Putamen (tissue), 1 donor: Measurements from ENCODE around the gene PADI3.
A peak's percentile ranks its signal among the peaks of the same experiment; 100 is the strongest.

Source experiments
- DNase-seq: peaks from one replicate; pipeline ENCODE4 v3.0.0-alpha.2; 2016; ENCODE audit warnings: low spot score

The PADI3 gene

DNA sequence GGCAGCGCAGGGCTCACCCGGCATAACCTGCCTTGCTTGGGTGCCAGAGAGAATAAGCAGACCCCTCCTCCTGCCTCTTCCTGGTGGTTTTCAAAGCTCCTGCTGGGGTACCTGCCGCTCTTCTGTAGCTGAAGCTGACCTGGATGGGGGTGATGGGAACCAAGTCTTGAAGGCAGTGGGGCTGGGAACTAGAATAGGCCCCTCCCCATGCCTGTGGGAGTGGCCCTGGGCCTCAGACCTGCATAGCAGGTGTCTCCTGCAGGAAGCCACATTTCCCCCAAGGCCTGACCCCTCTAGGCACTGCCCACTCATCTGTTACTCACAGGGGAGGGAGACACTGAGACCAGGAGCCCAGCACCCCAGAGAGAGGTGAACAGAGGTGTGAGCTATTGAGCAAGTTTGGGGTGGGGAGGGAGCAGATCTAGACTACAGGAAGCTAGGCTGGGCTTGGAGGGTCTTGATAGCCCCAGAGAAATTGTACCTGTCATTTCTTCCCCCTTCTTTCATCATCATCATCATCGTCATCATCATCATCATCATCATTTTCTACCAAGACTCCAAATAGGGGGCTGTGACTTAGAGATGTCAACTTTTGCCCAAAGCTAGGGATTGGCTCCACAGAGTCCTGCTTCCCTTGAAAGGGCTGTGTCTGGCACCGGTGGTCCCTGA, 33.9 kb upstream of the PADI3 start:
- no peak for DNase-seq

DNA sequence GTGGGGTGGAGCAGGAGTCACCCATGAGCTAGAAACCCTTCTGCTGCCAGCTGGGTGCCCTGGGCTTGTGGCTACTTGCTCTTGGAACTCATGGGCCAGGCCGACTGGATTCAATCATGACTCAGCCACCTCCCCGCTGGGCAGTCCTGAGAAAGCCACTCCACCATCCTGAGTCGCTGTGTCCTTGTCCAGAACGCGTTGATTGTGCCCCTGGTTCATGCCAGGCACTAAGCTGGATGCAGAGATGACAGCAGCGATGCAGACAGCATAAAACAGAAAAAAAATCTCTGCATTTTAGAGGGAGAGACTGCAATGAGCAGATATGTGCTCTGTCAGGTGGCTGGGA, 33.4 kb upstream of the PADI3 start:
- DNase-seq, result no peak

DNA sequence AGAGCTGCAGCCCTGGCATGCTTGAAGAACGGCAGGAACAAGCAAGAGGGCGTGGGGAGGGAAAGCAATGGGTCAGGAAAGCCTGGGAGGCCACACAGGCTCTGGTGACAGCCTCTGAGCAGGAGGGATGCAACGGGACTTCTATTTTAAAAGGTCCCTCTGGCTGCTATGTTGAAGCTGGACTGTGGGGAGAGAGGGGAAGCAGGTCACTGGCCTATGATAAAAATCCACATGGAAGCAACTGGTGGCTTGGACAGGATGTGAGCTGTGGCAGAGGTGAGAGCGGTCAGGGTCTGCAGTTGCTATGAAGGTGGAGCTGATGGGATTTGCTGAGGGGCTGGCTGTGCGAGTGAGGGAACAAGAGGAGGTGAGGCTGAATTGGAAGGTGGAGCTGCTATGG, 32.8 kb upstream of the PADI3 start:
- DNase-seq, result no peak

DNA sequence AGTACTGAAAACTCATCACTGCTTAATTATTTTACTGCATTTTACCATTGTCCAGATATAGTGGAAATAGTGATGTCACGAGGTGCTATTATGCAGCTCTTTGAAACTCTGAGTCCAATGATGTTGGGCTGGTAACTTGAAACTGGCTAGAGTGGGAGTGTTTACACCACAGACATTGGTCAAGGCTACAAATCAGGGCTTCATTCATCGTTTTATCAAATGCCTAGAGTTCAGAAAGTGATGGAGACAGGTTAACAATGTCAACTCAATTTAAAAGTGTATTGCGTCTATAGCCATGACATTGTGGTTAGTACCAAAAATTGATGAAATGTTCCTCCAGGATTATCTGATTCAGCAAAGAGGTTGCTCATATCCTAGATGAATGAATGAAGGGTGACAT, 31.3 kb upstream of the PADI3 start:
- DNase-seq, result no peak

DNA sequence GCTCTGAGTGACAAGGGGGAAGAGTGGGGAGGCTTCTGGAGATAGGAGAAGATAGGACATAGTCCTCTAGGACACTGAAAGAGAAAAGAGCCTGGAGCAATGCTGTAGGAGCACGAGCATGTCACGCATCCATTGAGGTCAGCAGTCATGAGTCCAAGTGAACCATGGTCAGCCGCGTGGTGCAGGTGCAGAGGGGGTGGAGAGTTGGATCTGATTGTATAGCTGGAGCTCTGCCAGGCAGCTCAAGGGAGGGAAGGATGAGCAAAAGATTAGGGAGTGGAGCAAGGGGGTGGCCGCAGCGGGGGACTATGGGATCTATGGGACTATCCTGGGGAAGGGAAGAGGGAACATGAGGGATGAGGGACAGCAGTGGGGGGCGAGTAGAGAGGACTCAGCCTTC, 30.0 kb upstream of the PADI3 start:
- DNase-seq, result no peak

GRCh38 chr1:17220287-17220686, 28.6 kb upstream of the PADI3 start:
- no peak for DNase-seq

- no peak for DNase-seq
Observed at GRCh38 chr1:17222557-17222956, 26.3 kb upstream of the PADI3 start.

DNA sequence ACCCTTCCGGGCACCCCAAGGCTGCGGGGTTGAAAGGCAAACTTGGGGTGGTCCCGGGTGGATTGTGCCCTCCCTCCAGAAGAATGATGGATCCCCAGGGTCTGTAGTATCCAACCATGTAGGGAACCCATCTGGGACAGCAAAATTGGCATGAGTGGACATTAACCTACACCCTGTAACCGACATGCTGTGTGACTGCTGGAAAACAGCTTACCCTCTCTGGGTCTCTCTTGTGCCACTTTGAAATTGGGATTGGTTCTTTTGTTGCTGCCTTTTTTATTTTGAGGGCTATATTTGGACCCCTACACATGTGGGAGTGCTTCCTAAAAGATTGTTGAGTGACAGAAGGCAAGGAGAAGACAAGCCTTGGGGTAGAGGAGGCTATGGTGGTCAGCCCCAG, 24.5 kb upstream of the PADI3 start:
- no peak for DNase-seq

GRCh38 chr1:17225140-17225539, 23.8 kb upstream of the PADI3 start:
- no peak for DNase-seq

- DNase-seq, result no peak
Observed at GRCh38 chr1:17227358-17227915, 21.5 kb upstream of the PADI3 start.

- DNase-seq, result no peak
Observed at GRCh38 chr1:17228619-17229018, 20.3 kb upstream of the PADI3 start.

- no peak for DNase-seq
Observed at GRCh38 chr1:17229379-17229778, 19.5 kb upstream of the PADI3 start.

DNA sequence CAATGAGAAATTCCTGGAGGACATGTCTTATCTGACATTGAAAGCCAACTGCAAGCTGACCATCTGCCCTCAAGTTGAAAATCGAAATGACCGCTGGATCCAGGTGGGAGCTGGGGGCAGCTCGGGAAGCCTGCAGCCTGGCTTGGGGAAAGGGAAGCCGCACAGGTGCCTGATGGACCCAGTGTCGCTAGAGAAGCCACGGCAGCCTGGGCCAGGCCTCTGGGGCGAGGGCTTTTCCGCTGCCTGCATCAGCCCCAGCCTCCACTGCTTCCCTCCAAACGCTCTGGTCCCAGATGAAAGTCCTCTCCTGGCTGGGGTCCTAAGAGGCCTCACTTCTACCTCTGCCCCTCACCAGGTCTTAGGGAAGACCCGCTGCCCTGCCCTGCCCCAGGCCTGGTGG, 18.8 kb upstream of the PADI3 start:
- DNase-seq, result no peak

- DNase-seq, result no peak
Observed at GRCh38 chr1:17230671-17231310, 18.1 kb upstream of the PADI3 start.

DNA sequence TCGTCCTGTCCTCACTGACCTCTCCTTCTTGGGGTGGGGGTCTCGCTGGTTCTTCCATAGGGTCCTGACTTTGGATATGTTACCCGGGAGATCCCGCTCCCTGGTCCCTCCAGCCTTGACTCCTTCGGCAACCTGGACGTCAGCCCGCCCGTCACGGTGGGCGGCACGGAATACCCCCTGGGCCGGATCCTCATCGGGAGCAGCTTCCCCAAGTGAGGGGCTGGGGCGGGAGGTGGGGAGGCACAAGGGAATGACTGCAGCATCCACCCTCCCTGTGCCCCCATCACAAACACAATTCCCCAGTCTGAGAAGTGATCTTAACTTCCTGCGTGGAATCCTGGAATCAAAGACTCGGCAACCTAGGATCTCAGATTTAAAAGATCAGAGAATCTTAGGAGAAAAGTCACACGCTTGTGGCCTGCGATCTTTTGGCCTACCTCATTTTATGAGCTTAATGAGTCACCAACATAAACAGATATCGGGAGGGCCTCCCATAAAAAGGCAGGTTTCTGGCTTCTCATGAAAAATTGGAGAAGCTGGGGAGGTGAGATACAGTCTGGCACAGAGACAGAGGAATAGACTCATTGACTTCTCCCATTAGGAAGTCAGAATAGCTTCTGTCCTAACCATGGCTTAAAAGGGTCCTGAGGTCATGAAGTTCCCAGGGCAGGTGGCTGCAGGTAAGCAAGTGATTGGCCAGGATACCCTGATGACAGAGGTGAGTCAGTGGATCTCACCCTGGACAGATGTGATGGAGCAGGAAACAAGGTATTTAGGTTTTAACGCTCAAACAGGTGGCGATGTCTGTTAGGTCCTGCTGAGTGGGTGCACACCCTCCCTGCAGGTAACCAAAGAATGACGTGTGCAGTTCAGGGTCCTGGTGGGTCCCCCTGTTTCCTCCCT, 15.9 kb upstream of the PADI3 start:
- no peak for DNase-seq

DNA sequence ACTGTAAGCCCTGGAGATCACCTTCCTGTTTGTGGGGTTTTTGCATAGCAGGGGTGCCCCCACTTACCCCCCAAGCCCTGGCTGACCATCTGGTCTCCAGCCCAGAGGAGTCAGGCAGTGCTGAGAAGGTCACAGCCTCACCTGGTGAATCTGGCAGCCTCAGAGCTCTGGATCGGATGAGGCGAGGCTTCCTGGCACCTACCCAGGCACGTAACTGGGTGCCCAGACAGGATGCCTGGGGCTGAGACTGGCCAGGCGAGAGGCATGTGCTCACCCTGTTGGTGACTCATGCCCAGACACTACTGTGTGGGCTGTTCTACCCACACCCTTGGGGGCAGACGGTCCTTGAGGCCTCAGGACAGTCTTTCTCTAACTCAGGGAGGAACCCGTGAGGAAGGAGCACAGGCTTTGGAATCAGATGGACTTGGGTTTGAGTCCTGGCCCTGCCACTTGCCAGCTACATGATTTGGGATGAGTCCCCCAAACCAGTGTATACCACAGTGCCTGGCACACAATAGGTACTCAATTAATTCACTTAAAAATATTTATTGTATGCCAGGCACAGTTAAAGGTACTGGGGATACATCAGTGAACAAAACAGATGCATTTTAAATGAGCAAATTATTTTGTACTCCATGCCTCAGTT, 15.1 kb upstream of the PADI3 start:
- DNase-seq, result peak; percentile 39

DNA sequence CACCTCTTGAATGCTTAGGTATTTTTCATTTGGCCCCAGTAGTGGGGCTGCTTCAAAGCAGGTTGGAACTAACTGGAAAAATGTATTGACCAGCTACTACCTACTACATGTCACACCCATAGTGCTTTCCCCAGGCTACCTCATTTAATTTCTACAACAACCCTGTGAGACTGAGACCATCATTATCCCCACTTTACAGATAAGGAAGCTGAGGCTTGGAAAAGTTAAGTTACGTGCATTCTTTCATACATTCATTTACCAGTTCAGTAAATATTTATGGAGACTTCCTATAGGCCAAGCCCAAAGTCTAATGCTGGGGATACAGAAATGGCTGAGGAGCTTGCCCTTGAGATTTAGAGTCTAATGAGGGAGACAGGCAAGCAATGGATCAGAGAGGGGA, 14.5 kb upstream of the PADI3 start:
- DNase-seq, result no peak

DNA sequence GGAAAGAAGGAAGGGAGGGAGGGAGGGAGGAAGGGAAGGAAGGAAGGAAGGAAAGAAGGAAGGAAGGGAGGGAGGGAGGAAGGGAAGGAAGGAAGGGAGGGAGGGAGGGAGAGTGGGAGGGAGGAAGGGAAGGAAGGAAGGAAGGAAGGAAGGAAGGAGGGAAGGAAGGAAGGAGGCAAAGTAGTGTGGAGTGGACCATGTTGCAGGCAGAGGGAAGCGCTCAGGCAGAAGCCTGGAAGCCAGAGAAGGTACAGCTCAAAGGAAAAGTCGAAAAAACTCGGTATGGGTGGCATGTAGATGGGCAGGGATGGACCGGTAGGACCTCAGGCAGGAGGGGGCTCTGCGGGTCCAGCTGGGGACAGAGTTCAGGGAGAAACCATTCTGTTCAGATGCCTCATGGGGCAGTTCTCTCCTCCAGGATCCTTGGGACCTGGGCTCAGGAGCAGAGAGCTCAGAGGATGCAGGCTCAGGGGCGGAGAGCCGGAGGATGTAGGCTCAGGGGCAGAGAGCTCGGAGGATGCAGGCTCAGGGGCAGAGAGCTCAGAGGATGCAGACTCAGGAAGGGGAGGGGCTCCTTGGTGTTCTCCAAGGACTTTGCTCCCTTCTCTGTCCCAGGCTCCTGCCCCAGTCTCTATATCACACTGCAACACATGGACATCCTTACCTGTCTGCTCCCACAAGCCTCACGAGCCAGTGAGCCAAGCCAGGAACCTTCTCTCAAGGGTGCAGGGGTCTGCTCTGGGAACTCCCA, 13.6 kb upstream of the PADI3 start:
- DNase-seq, result no peak

GRCh38 chr1:17236779-17237560, 11.9 kb upstream of the PADI3 start:
- DNase-seq, result peak; percentile 72

GRCh38 chr1:17237561-17237903, 11.4 kb upstream of the PADI3 start:
- no peak for DNase-seq

- DNase-seq, result peak; percentile 20
Observed at GRCh38 chr1:17239420-17239819, 9.5 kb upstream of the PADI3 start.
